SU-DHL-6 (cell line): ENCODE data around the gene CHRNB1.

Source experiments
- H2AFZ ChIP-seq: fragments of 200-600 bp; sonication (generic); 2 replicates; pipeline ENCODE4 v1.6.1; 2014; ENCODE audit warnings: low read depth, mild to moderate bottlenecking, moderate library complexity, mixed read lengths, antibody characterized with exemption, low read length; ENCODE audit not compliant: severe bottlenecking
- H3F3A ChIP-seq: fragments of 200-600 bp; shearing (Covaris generic); 2 replicates; pipeline ENCODE4 v1.6.0; 2016; ENCODE audit warnings: antibody characterized with exemption, mild to moderate bottlenecking; ENCODE audit not compliant: insufficient read depth
- H3K27ac ChIP-seq: fragments of 200-600 bp; sonication (generic); 2 replicates; pipeline ENCODE4 v1.5.1; 2016; ENCODE audit warnings: low read depth, mild to moderate bottlenecking, low read length, moderate library complexity, mixed read lengths
- H3K27me3 ChIP-seq: fragments of 200-600 bp; sonication (generic), shearing (Covaris generic); 2 replicates; pipeline ENCODE4 v1.6.0; 2014; ENCODE audit warnings: mild to moderate bottlenecking, low read length
- H3K36me3 ChIP-seq: fragments of 200-600 bp; sonication (generic); 2 replicates; pipeline ENCODE4 v1.6.1; 2014; ENCODE audit warnings: mild to moderate bottlenecking, low read length, mixed read lengths
- H3K4me2 ChIP-seq: fragments of 300-600, 200-600 bp; shearing (Covaris generic), sonication (generic); 2 replicates; pipeline ENCODE4 v1.6.0; 2014; ENCODE audit warnings: low read length, low read depth, mild to moderate bottlenecking; ENCODE audit not compliant: poor library complexity, severe bottlenecking
- H3K4me3 ChIP-seq: fragments of 200-600 bp; sonication (generic); 2 replicates; pipeline ENCODE4 v1.5.1; 2014; ENCODE audit warnings: antibody characterized with exemption, low read length, mild to moderate bottlenecking, mixed read lengths; ENCODE audit not compliant: insufficient read depth, poor library complexity, severe bottlenecking
- H3K79me2 ChIP-seq: fragments of 200-600 bp; sonication (generic); 2 replicates; pipeline ENCODE4 v1.6.1; 2014; ENCODE audit warnings: mild to moderate bottlenecking, low read length, moderate library complexity; ENCODE audit not compliant: insufficient read depth
- H3K9ac ChIP-seq: fragments of 200-600 bp; sonication (generic); 2 replicates; pipeline ENCODE4 v1.7.0; 2014; ENCODE audit warnings: mild to moderate bottlenecking, low read length
- H3K9me2 ChIP-seq: fragments of 200-600 bp; sonication (generic); replicated peaks from 2 replicates; pipeline ENCODE4 v1.6.1; 2014; ENCODE audit warnings: low read length; ENCODE audit not compliant: insufficient read depth
- H3K9me3 ChIP-seq: fragments of 200-600 bp; sonication (generic); 2 replicates; pipeline ENCODE4 v1.6.1; 2014; ENCODE audit warnings: low read length, mixed read lengths; ENCODE audit not compliant: insufficient read depth
- H4K20me1 ChIP-seq: fragments of 200-600 bp; sonication (generic); 2 replicates; pipeline ENCODE4 v1.6.1; 2014; ENCODE audit warnings: low read depth, mild to moderate bottlenecking, antibody characterized with exemption, low read length, moderate library complexity, mixed read lengths
- EZH2phosphoT487 ChIP-seq: fragments of 200-600 bp; sonication (generic), shearing (Covaris generic); conservative IDR thresholded peaks from 2 replicates; pipeline ENCODE4 v1.6.1; 2018; ENCODE audit warnings: mild to moderate bottlenecking, antibody characterized with exemption, low read length, moderate library complexity, mixed read lengths
- TF ChIP-seq, protein P1 (sequence below): fragments of 200-600 bp; sonication (generic); IDR thresholded peaks from one replicate; pipeline ENCODE4 v1.5.1; 2017; ENCODE audit warnings: antibody characterized with exemption, mild to moderate bottlenecking, low read length, moderate library complexity; ENCODE audit not compliant: insufficient read depth, poor library complexity, severe bottlenecking

The CHRNB1 gene

DNA sequence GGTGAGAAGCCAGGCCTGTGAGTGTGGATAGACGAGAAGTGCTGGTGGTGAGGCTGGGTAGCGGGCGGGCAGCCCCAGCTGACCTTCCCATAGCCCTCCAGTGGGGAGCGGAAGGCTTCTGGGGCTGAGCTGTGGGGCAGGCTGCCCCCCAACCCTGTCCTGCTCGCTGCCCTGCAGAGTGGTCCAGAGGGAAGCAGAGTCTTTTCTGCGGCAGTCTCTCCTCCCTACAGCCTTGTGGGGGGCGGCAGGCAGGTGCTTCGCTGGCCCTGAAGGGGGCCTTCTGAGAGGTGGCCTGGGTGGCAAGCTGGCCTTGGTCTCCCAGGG, 33.5 kb upstream of the CHRNB1 start:
- Histone ChIP-seq H3K4me3 (no peak overlapping the region), H3K9me3 (no peaks in the 10 kb centered on the region), H3K79me2 (no peaks in the 10 kb centered on the region), H3F3A (no peaks in the 10 kb centered on the region), H3K27me3 (no peaks in the 10 kb centered on the region), H3K9me2 (no peaks in the 10 kb centered on the region), H4K20me1 (no peaks in the 10 kb centered on the region), H3K27ac (no peak overlapping the region), H3K36me3 (no peaks in the 10 kb centered on the region), H2AFZ (no peak overlapping the region), H3K4me2 (no peak overlapping the region), H3K9ac (no peak overlapping the region)
- TF ChIP-seq EZH2phosphoT487 = no peak
- TF ChIP-seq, protein P1, sequence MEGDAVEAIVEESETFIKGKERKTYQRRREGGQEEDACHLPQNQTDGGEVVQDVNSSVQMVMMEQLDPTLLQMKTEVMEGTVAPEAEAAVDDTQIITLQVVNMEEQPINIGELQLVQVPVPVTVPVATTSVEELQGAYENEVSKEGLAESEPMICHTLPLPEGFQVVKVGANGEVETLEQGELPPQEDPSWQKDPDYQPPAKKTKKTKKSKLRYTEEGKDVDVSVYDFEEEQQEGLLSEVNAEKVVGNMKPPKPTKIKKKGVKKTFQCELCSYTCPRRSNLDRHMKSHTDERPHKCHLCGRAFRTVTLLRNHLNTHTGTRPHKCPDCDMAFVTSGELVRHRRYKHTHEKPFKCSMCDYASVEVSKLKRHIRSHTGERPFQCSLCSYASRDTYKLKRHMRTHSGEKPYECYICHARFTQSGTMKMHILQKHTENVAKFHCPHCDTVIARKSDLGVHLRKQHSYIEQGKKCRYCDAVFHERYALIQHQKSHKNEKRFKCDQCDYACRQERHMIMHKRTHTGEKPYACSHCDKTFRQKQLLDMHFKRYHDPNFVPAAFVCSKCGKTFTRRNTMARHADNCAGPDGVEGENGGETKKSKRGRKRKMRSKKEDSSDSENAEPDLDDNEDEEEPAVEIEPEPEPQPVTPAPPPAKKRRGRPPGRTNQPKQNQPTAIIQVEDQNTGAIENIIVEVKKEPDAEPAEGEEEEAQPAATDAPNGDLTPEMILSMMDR = no peak

DNA sequence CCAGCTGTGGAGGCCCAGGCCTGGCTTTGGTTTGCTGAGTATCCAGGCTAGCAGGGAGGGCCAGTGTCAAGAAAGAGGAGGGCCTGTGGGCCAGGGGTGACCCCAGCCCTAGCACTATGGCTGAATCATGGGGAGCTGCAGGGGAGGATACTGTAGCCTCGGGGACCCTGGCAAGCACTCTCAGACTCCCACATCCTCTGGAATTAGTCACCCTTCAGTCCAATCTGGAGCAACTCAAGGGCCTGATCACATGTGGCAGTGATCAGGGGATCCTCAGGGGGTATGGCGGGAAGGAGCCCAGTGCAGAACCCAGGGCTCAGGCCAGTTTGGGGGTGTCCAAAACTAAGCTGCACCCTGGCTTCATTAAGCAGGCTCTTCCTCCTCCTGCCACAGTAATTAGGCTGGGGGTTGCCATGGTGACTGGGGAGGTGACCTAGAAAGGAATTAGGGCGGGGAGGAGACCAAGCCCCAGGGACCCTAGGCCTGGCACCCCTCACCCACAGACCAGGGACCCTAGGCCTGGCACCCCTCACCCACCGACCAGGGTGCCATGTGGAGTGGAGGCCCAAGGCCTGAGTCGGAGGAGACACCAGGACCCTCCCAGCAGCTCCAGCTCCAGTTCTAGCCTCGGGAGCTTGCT, 31.4 kb upstream of the CHRNB1 start:
- no peaks in the 10 kb centered on the region for H3F3A ChIP-seq
- H3K79me2 ChIP-seq = no peaks in the 10 kb centered on the region
- H3K27me3 ChIP-seq = no peaks in the 10 kb centered on the region
- H3K36me3 ChIP-seq = no peaks in the 10 kb centered on the region
- no peak overlapping the region for H3K27ac ChIP-seq
- no peak overlapping the region for H3K4me2 ChIP-seq
- TF ChIP-seq EZH2phosphoT487 = no peak
- TF ChIP-seq, protein P1 = no peak
- H3K9me2 ChIP-seq = no peaks in the 10 kb centered on the region
- H3K9ac ChIP-seq = no peak overlapping the region
- no peak overlapping the region for H3K4me3 ChIP-seq
- no peak overlapping the region for H2AFZ ChIP-seq
- H4K20me1 ChIP-seq = no peaks in the 10 kb centered on the region
- no peaks in the 10 kb centered on the region for H3K9me3 ChIP-seq

DNA sequence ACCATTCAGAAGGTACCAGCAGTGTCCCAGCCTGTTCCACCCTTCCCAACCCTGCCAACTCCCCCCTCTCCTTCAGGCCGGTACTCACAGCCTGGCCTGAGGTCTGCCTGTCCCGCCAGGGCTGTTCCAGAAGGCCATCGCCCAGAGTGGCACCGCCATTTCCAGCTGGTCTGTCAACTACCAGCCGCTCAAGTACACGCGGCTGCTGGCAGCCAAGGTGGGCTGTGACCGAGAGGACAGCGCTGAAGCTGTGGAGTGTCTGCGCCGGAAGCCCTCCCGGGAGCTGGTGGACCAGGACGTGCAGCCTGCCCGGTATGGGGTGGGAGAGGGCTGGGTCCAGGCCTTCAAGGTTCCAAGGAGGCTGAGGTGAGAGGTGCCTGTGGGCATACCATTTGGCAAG, 30.0 kb upstream of the CHRNB1 start:
- Histone ChIP-seq H3K79me2 (no peaks in the 10 kb centered on the region), H3K4me2 (no peak overlapping the region), H3K9ac (no peak overlapping the region), H2AFZ (no peak overlapping the region), H3K36me3 (no peaks in the 10 kb centered on the region), H3K9me2 (no peaks in the 10 kb centered on the region), H3K27ac (no peak overlapping the region), H4K20me1 (no peaks in the 10 kb centered on the region), H3F3A (no peaks in the 10 kb centered on the region), H3K9me3 (no peaks in the 10 kb centered on the region), H3K27me3 (no peaks in the 10 kb centered on the region), H3K4me3 (no peak overlapping the region)
- no peak for TF ChIP-seq EZH2phosphoT487
- TF ChIP-seq, protein P1 = no peak
